Peyer's patch (tissue), 4 donors: ENCODE results near the gene RBM33.

Source experiments
- CTCF ChIP-seq, 6 experiments: fragments of 450-650 bp in 4 of 6; fragments of 200-600 bp in 2 of 6; sonication (generic) in 1 of 6; IDR thresholded peaks; one replicate each; pipeline ENCODE4 v1.5.1; 2017 to 2019; ENCODE audit warnings: antibody characterized with exemption in 6 of 6, mild to moderate bottlenecking in 3 of 6, moderate library complexity in 1 of 6
- POLR2A ChIP-seq, 2 donors: fragments of 450-650 bp; IDR thresholded peaks; one replicate each; pipeline ENCODE4 v1.5.1; 2017; ENCODE audit warnings: antibody characterized with exemption in 2 of 2, mild to moderate bottlenecking in 2 of 2, moderate library complexity in 2 of 2

- TF ChIP-seq POLR2A (IDR thresholded peaks at IDR 0.05) (no peak), CTCF (IDR thresholded peaks at IDR 0.05) (no peak)
Measured at GRCh38 chr7:155798673-155799439, 154.4 kb downstream of the RBM33 start.
